ENCODE data around the gene MPP3.
"Not testable (repeated sequence)": the region's sequence is repeated elsewhere in the genome, so short reads cannot be mapped to it uniquely, and the experiment has no call there.

The MPP3 gene

DNA sequence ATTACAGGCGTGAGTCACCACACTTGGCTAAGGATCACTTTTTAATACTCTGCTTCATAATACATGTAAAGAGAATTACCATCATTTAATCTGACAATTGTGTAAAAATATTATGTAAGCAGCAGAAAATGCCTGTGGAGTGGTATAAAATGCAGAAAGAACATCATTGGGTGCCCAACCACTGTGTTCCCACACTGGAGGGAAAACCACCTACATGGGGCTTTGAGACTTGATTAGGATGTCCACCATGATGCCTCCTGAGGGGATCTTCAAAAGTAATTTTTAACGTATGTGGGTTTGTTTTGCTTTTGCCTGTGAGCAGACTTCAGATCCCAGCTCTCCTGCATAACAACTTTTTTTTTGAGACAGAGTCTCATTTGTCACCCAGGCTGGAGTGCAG is 33.9 kb downstream of the MPP3 start:
- peaks cover 3% of the 10 kb centered on the region for H3K36me3 ChIP-seq (replicated peaks)
- in situ Hi-C loops (cut with HindIII; ENCODE audit: low pct_ligation_motif_present, low sequenced_read_pairs): no loop called here
- no peaks in the 10 kb centered on the region for H3K27me3 ChIP-seq (replicated peaks)
- H3K4me3 ChIP-seq (ENCODE audit: low read depth, low read length): no peak overlapping the region
- no peak for DNase-seq
- H3K27ac ChIP-seq: no peak overlapping the region
- TF ChIP-seq, protein P1, sequence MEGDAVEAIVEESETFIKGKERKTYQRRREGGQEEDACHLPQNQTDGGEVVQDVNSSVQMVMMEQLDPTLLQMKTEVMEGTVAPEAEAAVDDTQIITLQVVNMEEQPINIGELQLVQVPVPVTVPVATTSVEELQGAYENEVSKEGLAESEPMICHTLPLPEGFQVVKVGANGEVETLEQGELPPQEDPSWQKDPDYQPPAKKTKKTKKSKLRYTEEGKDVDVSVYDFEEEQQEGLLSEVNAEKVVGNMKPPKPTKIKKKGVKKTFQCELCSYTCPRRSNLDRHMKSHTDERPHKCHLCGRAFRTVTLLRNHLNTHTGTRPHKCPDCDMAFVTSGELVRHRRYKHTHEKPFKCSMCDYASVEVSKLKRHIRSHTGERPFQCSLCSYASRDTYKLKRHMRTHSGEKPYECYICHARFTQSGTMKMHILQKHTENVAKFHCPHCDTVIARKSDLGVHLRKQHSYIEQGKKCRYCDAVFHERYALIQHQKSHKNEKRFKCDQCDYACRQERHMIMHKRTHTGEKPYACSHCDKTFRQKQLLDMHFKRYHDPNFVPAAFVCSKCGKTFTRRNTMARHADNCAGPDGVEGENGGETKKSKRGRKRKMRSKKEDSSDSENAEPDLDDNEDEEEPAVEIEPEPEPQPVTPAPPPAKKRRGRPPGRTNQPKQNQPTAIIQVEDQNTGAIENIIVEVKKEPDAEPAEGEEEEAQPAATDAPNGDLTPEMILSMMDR (IDR thresholded peaks at IDR 0.05; ENCODE audit: low read depth, low read length, missing control alignments): no peak

- in situ Hi-C loops (cut with HindIII; ENCODE audit: low pct_ligation_motif_present, low sequenced_read_pairs); H3K27me3 ChIP-seq (replicated peaks); H3K36me3 ChIP-seq (replicated peaks); H3K27ac ChIP-seq; H3K4me3 ChIP-seq (ENCODE audit: low read depth, low read length); DNase-seq: not testable (repeated sequence)
Measured at GRCh38 chr17:43798024-43798423, 34.9 kb downstream of the MPP3 start.

- H3K27me3 ChIP-seq (replicated peaks); in situ Hi-C loops (cut with HindIII; ENCODE audit: low pct_ligation_motif_present, low sequenced_read_pairs); H3K4me3 ChIP-seq (ENCODE audit: low read depth, low read length); H3K27ac ChIP-seq; H3K36me3 ChIP-seq (replicated peaks); DNase-seq: not testable (repeated sequence)
Measured at GRCh38 chr17:43792668-43793067, 40.3 kb downstream of the MPP3 start.

- in situ Hi-C loops (cut with HindIII; ENCODE audit: low pct_ligation_motif_present, low sequenced_read_pairs): no loop called here
- H3K4me3 ChIP-seq (ENCODE audit: low read depth, low read length): no peak overlapping the region
- DNase-seq: peak; percentile 31
- H3K36me3 ChIP-seq (replicated peaks): no peaks in the 10 kb centered on the region
- TF ChIP-seq, protein P1 (IDR thresholded peaks at IDR 0.05; ENCODE audit: low read depth, low read length, missing control alignments): no peak
- H3K27me3 ChIP-seq (replicated peaks): no peaks in the 10 kb centered on the region
- no peak overlapping the region for H3K27ac ChIP-seq
Measured at GRCh38 chr17:43791589-43791988, 41.4 kb downstream of the MPP3 start.

DNA sequence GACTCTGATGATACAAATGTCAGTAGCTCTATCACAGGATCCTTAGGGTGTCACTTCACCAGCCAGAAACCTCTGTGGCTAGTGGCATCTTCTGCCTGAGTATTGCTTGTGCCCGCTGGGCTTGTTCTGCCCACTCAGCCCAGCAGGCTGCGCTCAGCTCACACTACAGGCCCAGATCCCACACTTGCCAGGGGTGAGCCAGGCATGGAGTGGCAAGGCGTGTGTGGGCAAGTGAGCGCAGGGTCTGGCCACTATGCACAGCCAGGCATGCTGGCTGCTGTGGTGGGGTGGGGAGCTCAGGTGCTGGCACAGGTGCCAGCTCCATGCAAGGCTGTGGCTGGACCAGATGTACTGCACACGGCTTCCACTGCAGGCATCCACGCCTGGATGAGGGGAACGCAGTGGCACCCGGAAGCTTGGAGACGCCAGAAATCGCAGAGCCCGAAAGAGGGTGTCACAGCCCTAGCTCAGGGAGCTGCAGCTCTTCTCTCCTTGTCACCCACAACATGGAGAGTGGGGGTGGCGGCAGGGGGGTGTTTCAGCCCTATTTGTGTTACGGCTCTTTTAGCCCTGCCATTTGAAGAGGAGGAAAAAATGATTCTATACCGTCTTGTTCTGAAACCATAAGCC is 42.5 kb downstream of the MPP3 start:
- no peaks in the 10 kb centered on the region for H3K27me3 ChIP-seq (replicated peaks)
- no peak overlapping the region for H3K27ac ChIP-seq
- in situ Hi-C loops (cut with HindIII; ENCODE audit: low pct_ligation_motif_present, low sequenced_read_pairs): no loop called here
- TF ChIP-seq, protein P1 (IDR thresholded peaks at IDR 0.05; ENCODE audit: low read depth, low read length, missing control alignments): peak; percentile 55
- no peaks in the 10 kb centered on the region for H3K36me3 ChIP-seq (replicated peaks)
- DNase-seq: no peak
- H3K4me3 ChIP-seq (ENCODE audit: low read depth, low read length): no peak overlapping the region

- in situ Hi-C loops (cut with HindIII; ENCODE audit: low pct_ligation_motif_present, low sequenced_read_pairs): no loop called here
- no peak for DNase-seq
- Histone ChIP-seq H3K4me3 (ENCODE audit: low read depth, low read length) (no peak overlapping the region), H3K27ac (no peak overlapping the region), H3K36me3 (replicated peaks) (no peaks in the 10 kb centered on the region), H3K27me3 (replicated peaks) (no peaks in the 10 kb centered on the region)
- TF ChIP-seq, protein P1 (IDR thresholded peaks at IDR 0.05; ENCODE audit: low read depth, low read length, missing control alignments): no peak
Measured at GRCh38 chr17:43789482-43789881, 43.5 kb downstream of the MPP3 start.

GRCh38 chr17:43788540-43788939 is 44.4 kb downstream of the MPP3 start:
- no peaks in the 10 kb centered on the region for H3K27me3 ChIP-seq (replicated peaks)
- in situ Hi-C loops (cut with HindIII; ENCODE audit: low pct_ligation_motif_present, low sequenced_read_pairs): no loop called here
- TF ChIP-seq, protein P1 (IDR thresholded peaks at IDR 0.05; ENCODE audit: low read depth, low read length, missing control alignments): no peak
- H3K36me3 ChIP-seq (replicated peaks): no peaks in the 10 kb centered on the region
- no peak overlapping the region for H3K4me3 ChIP-seq (ENCODE audit: low read depth, low read length)
- DNase-seq: no peak
- H3K27ac ChIP-seq: no peak overlapping the region
